ENCODE results near the gene HOXB8. TPM values are rescaled to one million over a fixed set of nuclear protein-coding genes. Genes with fewer than 3 reads are reported as not detected.

Gene HOXB8
- total RNA-seq, 2 donors from 2014 or later, result not detected

DNA sequence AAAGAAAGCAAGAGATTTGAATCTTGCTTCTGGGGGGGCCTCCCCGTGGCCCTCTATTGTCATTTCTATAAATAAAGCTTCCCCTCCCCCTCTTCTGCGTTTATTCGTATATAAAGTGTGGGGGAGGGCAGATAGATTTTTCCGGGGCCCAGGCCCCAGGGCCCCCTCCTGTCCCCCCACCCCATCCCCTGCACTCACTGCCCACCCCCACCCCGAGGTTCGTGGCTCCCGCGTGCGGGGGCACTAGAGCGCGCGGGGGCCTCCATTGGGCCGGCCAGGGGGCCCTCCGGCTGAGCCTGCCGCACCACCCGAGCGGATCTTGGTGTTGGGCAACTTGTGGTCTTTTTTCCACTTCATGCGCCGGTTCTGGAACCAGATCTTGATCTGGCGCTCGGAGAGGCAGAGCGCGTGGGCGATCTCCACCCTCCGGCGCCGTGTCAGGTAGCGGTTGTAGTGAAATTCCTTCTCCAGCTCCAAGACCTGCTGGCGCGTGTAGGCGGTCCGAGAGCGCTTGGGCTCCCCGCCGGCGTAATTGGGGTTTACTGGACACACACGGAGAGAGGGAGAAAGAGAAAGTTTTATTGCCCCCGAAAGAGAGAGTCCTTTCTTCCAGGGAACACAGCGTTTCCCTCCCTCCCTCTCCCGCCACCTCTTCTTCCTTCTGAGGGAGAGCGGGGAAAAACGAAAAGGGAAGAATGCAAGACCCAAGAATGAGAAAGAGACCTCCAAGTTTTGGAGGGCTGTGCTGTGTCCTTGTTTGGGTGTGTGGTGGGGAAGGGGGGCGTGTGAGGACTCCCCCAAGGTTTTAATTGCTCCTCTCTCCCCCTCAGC is 38.4 kb downstream of the HOXB8 start:
- peaks cover 5% of the 10 kb centered on the region for H3K4me1 Mint-ChIP-seq
- no peak overlapping the region for H3K4me3 Mint-ChIP-seq
- H3K27me3 Mint-ChIP-seq (ENCODE audit: insufficient read depth), result peaks cover 49% of the 10 kb centered on the region
- Histone ChIP-seq H3K27me3 (ENCODE audit: control insufficient read depth, insufficient read depth, low read length, poor library complexity, severe bottlenecking) (peaks cover 99% of the 10 kb centered on the region), H3K4me3 (ENCODE audit: low read length) (no peak overlapping the region), H3K4me1 (ENCODE audit: control insufficient read depth, insufficient read depth, low read length) (no peaks in the 10 kb centered on the region), H3K9me3 (ENCODE audit: control insufficient read depth, low read length) (no peaks in the 10 kb centered on the region), H3K9ac (ENCODE audit: extremely low read depth, low read length, poor library complexity, severe bottlenecking) (no peak overlapping the region), H3K27ac (ENCODE audit: low read depth, low read length) (peak overlapping the region; percentile 36), H3K36me3 (ENCODE audit: control insufficient read depth, insufficient read depth, low read length) (no peaks in the 10 kb centered on the region)
- no peak overlapping the region for H3K27ac Mint-ChIP-seq
- WGBS, 2 experiments (ENCODE audit: insufficient coverage in 1 of 2, insufficient read length in 1 of 2), result 4% methylated on average over 17 to 32 of the region's 43 CpGs
- TF ChIP-seq, protein P1, sequence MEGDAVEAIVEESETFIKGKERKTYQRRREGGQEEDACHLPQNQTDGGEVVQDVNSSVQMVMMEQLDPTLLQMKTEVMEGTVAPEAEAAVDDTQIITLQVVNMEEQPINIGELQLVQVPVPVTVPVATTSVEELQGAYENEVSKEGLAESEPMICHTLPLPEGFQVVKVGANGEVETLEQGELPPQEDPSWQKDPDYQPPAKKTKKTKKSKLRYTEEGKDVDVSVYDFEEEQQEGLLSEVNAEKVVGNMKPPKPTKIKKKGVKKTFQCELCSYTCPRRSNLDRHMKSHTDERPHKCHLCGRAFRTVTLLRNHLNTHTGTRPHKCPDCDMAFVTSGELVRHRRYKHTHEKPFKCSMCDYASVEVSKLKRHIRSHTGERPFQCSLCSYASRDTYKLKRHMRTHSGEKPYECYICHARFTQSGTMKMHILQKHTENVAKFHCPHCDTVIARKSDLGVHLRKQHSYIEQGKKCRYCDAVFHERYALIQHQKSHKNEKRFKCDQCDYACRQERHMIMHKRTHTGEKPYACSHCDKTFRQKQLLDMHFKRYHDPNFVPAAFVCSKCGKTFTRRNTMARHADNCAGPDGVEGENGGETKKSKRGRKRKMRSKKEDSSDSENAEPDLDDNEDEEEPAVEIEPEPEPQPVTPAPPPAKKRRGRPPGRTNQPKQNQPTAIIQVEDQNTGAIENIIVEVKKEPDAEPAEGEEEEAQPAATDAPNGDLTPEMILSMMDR (conservative IDR thresholded peaks at IDR 0.05), result no peak
- no peaks in the 10 kb centered on the region for H3K36me3 Mint-ChIP-seq (ENCODE audit: low read depth)
- peak; percentile 71 for DNase-seq
- H3K9me3 Mint-ChIP-seq, result no peaks in the 10 kb centered on the region

- Histone ChIP-seq H3K4me1 (ENCODE audit: control insufficient read depth, insufficient read depth, low read length) (peaks cover 6% of the 10 kb centered on the region), H3K36me3 (ENCODE audit: control insufficient read depth, insufficient read depth, low read length) (no peaks in the 10 kb centered on the region), H3K9me3 (ENCODE audit: control insufficient read depth, low read length) (no peaks in the 10 kb centered on the region), H3K27me3 (ENCODE audit: control insufficient read depth, insufficient read depth, low read length, poor library complexity, severe bottlenecking) (peaks cover 99% of the 10 kb centered on the region), H3K27ac (ENCODE audit: low read depth, low read length) (no peak overlapping the region), H3K9ac (ENCODE audit: extremely low read depth, low read length, poor library complexity, severe bottlenecking) (no peak overlapping the region), H3K4me3 (ENCODE audit: low read length) (no peak overlapping the region)
- Mint-ChIP-seq H3K9me3 (no peaks in the 10 kb centered on the region), H3K27ac (no peak overlapping the region), H3K4me1 (peaks cover 10% of the 10 kb centered on the region), H3K4me3 (no peak overlapping the region), H3K36me3 (ENCODE audit: low read depth) (no peaks in the 10 kb centered on the region), H3K27me3 (ENCODE audit: insufficient read depth) (peaks cover 41% of the 10 kb centered on the region)
- 0 to 4% methylated on average over 10 to 21 of the region's 22 CpGs for WGBS, 2 experiments (ENCODE audit: insufficient coverage in 1 of 2, insufficient read length in 1 of 2)
- peak; percentile 66 for DNase-seq
- TF ChIP-seq, protein P1 (conservative IDR thresholded peaks at IDR 0.05), result no peak
Measured at GRCh38 chr17:48575673-48576478, 39.2 kb downstream of the HOXB8 start.

DNA sequence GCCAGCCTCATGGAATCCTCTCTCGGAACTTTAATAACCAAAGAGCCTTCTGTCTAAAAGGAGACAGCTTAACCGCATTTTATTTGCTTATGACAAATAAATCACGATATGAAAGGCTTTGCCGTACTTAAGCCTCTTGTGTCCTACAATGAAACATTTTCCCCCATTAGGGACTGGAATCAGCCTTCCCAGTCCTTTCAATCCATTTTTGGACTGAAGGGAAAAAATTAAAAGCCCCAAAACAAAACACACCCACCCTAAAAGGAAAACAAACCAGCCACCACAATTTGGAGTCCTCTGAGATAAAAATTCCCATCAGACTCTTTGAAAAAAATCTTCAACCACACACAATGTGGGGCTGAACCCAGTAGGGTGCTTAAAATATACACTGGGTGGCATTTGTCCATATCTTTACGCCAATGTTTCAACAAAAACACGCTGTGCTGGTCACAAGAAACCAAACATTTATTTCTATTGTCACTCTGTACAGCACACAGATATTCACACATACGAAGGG is 40.0 kb downstream of the HOXB8 start:
- H3K9me3 Mint-ChIP-seq, result no peaks in the 10 kb centered on the region
- Histone ChIP-seq H3K36me3 (ENCODE audit: control insufficient read depth, insufficient read depth, low read length) (no peaks in the 10 kb centered on the region), H3K9ac (ENCODE audit: extremely low read depth, low read length, poor library complexity, severe bottlenecking) (no peak overlapping the region), H3K27me3 (ENCODE audit: control insufficient read depth, insufficient read depth, low read length, poor library complexity, severe bottlenecking) (peaks cover 99% of the 10 kb centered on the region), H3K27ac (ENCODE audit: low read depth, low read length) (peak overlapping the region; percentile 37), H3K4me3 (ENCODE audit: low read length) (no peak overlapping the region), H3K9me3 (ENCODE audit: control insufficient read depth, low read length) (no peaks in the 10 kb centered on the region), H3K4me1 (ENCODE audit: control insufficient read depth, insufficient read depth, low read length) (peaks cover 11% of the 10 kb centered on the region)
- TF ChIP-seq, protein P1 (conservative IDR thresholded peaks at IDR 0.05), result no peak
- no peaks in the 10 kb centered on the region for H3K36me3 Mint-ChIP-seq (ENCODE audit: low read depth)
- no peak overlapping the region for H3K4me3 Mint-ChIP-seq
- H3K27ac Mint-ChIP-seq, result no peak overlapping the region
- peaks cover 17% of the 10 kb centered on the region for H3K4me1 Mint-ChIP-seq
- DNase-seq, result no peak
- 11 to 26% methylated on average over 4 to 6 of the region's 7 CpGs for WGBS, 2 experiments (ENCODE audit: insufficient coverage in 1 of 2, insufficient read length in 1 of 2)
- peaks cover 34% of the 10 kb centered on the region for H3K27me3 Mint-ChIP-seq (ENCODE audit: insufficient read depth)
